Hepatocyte (in vitro differentiated cells): Measurements from ENCODE around the gene OS9.

Experiments used
- EZH2 ChIP-seq: fragments of 200-600 bp; sonication (generic); IDR thresholded peaks from 2 replicates; pipeline ENCODE4 v1.6.1; 2016; ENCODE audit warnings: antibody characterized with exemption, mild to moderate bottlenecking, borderline replicate concordance
- EZH2phosphoT487 ChIP-seq: fragments of 200-600 bp; sonication (generic); IDR thresholded peaks from one replicate; pipeline ENCODE4 v1.6.1; 2018; ENCODE audit warnings: antibody characterized with exemption, mild to moderate bottlenecking, low read depth, moderate library complexity; ENCODE audit not compliant: unreplicated experiment, severe bottlenecking
- TF ChIP-seq, protein P1 (sequence below): fragments of 200-600 bp; sonication (generic); IDR thresholded peaks from 2 replicates; pipeline ENCODE4 v1.5.1; 2016; ENCODE audit warnings: antibody characterized with exemption, mild to moderate bottlenecking; ENCODE audit not compliant: poor library complexity

DNA sequence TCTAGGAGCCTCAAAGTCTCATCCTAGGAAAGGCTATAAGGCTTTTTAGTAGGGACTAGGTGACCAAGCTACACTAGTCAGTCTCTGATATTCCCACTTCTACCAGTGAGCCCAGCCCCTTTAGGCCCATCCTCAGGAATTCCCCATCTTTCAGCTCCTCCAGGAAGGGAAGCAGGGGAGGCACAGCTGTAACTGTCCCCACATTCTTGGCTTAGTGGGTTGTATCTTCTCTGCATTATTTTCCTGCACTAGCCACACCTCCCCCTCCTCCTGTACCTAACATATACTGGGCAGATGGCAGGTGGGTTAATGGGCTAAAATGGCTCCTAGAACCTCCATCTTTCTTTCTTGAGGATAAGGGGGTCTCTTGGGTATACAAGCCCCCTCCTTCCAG, 73.4 kb downstream of the OS9 start:
- TF ChIP-seq EZH2phosphoT487 (no peak), EZH2 (no peak)
- TF ChIP-seq, protein P1, sequence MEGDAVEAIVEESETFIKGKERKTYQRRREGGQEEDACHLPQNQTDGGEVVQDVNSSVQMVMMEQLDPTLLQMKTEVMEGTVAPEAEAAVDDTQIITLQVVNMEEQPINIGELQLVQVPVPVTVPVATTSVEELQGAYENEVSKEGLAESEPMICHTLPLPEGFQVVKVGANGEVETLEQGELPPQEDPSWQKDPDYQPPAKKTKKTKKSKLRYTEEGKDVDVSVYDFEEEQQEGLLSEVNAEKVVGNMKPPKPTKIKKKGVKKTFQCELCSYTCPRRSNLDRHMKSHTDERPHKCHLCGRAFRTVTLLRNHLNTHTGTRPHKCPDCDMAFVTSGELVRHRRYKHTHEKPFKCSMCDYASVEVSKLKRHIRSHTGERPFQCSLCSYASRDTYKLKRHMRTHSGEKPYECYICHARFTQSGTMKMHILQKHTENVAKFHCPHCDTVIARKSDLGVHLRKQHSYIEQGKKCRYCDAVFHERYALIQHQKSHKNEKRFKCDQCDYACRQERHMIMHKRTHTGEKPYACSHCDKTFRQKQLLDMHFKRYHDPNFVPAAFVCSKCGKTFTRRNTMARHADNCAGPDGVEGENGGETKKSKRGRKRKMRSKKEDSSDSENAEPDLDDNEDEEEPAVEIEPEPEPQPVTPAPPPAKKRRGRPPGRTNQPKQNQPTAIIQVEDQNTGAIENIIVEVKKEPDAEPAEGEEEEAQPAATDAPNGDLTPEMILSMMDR, result no peak
